G401 (cell line): ENCODE measurements around the gene VAMP2. TPM values are rescaled to one million over a fixed set of nuclear protein-coding genes. Genes with fewer than 3 reads are reported as not detected.

Source experiments
- DNase-seq: peaks from one replicate; pipeline ENCODE4 v3.0.0-alpha.2; 2015; ENCODE audit warnings: low spot score
- in situ Hi-C: cut with HindIII; loops from 2 replicates; pipeline ENCODE4 v1.10.0; 2016; ENCODE audit warnings: low sequenced_read_pairs, mixed read lengths
- total RNA-seq: library from RNA; depleted of rRNA; stranded (reverse); fragments of >200 nt; shearing (Covaris generic); gene quantifications from 2 replicates; pipeline ENCODE4 v1.2.3, GENCODE V29; 2014; rRNA removed

VAMP2 gene
- total RNA-seq, 1 experiment from 2014 or later = 1.0 TPM

- DNase-seq = peak; percentile 51
- in situ Hi-C loops = no loop called here
These were observed 45.3 kb downstream of the VAMP2 start for GRCh38 chr17:8117367-8117979.

DNA sequence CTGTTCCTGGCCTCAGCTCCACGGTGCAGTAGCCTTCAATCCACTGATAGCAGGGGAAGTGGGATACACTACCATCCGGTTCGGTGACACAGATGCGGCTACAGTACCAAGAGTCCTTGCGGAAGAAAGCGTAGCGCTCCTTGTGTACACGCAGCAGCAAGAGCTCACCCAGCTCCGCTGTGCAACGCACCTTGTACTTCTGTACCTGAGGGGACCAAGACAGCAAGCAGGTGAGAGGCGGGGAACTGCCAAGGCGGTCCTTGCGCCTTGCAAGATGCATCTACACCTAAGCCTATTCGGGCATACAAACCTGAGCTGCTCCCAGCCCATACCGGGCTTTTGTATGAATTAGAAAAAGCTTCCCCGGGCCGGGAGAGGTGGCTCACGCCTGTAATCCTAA lies 46.0 kb downstream of the VAMP2 start:
- in situ Hi-C loops = no loop called here
- DNase-seq = no peak

GRCh38 chr17:8110907-8111306 lies 51.8 kb downstream of the VAMP2 start:
- no peak for DNase-seq
- in situ Hi-C loops = no loop called here

- DNase-seq = no peak
- in situ Hi-C loops = no loop called here
These were observed 52.3 kb downstream of the VAMP2 start for GRCh38 chr17:8110456-8110804.

DNA sequence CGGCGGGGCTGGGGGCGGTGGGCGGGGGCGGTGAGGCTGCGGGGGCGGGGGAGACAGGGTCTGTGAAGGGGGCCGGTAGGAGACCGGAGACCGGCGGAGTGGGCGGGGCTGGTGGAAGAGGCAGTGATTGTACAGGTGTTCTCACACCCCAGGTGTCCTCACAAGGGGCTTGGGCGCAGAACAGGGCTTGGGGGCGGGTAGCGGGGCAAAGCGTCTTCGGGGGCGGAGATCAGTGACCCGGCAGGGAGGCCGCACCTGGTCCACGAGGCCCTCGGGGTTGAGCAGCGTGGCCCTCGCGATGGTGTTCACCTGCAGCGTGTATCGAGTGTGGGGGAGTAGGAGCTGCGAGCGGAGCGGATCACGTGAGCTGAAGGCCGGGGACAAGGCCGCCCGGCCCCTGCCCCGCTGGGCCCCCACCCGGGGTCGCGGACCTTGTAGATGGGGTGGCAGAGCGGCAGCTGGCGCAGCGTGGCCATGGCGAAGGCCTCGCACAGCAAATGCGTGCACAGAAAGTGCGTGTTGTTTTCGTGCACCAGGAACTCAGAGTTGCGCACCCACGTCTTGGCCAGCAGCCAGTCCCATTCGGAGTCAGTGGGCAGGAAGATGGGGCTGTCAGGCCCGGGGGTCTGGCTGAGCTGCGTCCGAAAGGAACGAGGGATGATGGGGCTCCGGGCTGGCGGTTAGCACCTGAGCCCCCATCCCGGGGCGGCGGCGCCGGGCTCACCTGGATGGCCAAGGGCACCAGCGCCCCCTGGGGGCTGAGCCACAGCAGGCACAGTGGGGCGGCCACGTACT lies 52.9 kb downstream of the VAMP2 start:
- in situ Hi-C loops = no loop called here
- DNase-seq = peak; percentile 56

Other genes with a start within 250 kb of the VAMP2 start
- gene RNF227, start 246.7 kb downstream of the VAMP2 start, total RNA-seq = 3.5 and 16.7 TPM in 2 replicates
- gene KCNAB3, start 233.1 kb downstream of the VAMP2 start, total RNA-seq = 0.49 TPM in 1 of 2 replicates, not detected in the other
- 6.1 and 7.8 TPM in 2 replicates for gene TRAPPC1, start 231.0 kb downstream of the VAMP2 start, total RNA-seq
- 25.4 and 29.3 TPM in 2 replicates for gene CNTROB, start 230.7 kb downstream of the VAMP2 start, total RNA-seq
- 0.06 TPM in 1 of 2 replicates, not detected in the other for gene GUCY2D, start 160.3 kb downstream of the VAMP2 start, total RNA-seq
- gene ALOX15B, start 123.9 kb downstream of the VAMP2 start, total RNA-seq = not detected in 2 replicates
- gene ALOX12B, start 75.2 kb downstream of the VAMP2 start, total RNA-seq = not detected in 2 replicates
- 0.85 TPM in 1 of 2 replicates, not detected in the other for gene ALOXE3, start 44.4 kb downstream of the VAMP2 start, total RNA-seq
- 1.1 and 3.9 TPM in 2 replicates for gene HES7, start 38.8 kb downstream of the VAMP2 start, total RNA-seq
- gene PER1, start 10.5 kb downstream of the VAMP2 start, total RNA-seq = 29.0 and 34.0 TPM in 2 replicates
- gene TMEM107, start 13.4 kb upstream of the VAMP2 start, total RNA-seq = 37.8 and 60.6 TPM in 2 replicates
- 24.3 and 25.6 TPM in 2 replicates for gene BORCS6, start 27.2 kb upstream of the VAMP2 start, total RNA-seq
- gene AURKB, start 47.6 kb upstream of the VAMP2 start, total RNA-seq = 162 and 166 TPM in 2 replicates
- 15.0 and 22.9 TPM in 2 replicates for gene CTC1, start 85.1 kb upstream of the VAMP2 start, total RNA-seq
- gene PFAS, start 86.3 kb upstream of the VAMP2 start, total RNA-seq = 133 and 173 TPM in 2 replicates
- gene RANGRF, start 125.7 kb upstream of the VAMP2 start, total RNA-seq = 54.4 and 65.3 TPM in 2 replicates
- 0.68 and 1.7 TPM in 2 replicates for gene SLC25A35, start 132.5 kb upstream of the VAMP2 start, total RNA-seq
- 4.6 and 5.6 TPM in 2 replicates for gene ARHGEF15, start 147.3 kb upstream of the VAMP2 start, total RNA-seq
- not detected in 2 replicates for gene ODF4, start 176.9 kb upstream of the VAMP2 start, total RNA-seq
- gene RPL26, start 220.2 kb upstream of the VAMP2 start, total RNA-seq = 3,963 and 5,110 TPM in 2 replicates
- 0.03 TPM in 1 of 2 replicates, not detected in the other for gene RNF222, start 234.9 kb upstream of the VAMP2 start, total RNA-seq